NT2/D1 (cell line): ENCODE measurements around the gene FRRS1L.
A peak's percentile ranks its signal among the peaks of the same experiment; 100 is the strongest.
"Not testable (repeated sequence)": the region's sequence is repeated elsewhere in the genome, so short reads cannot be mapped to it uniquely, and the experiment has no call there.

Experiments
- DNase-seq: peaks from one replicate; pipeline ENCODE4 v3.0.0-alpha.2; 2011; ENCODE audit warnings: low read depth, low spot score
- H3K27me3 ChIP-seq: 2 replicates; pipeline ENCODE4 v1.6.0; 2011; ENCODE audit warnings: mild to moderate bottlenecking; ENCODE audit not compliant: insufficient read length, insufficient read depth
- H3K36me3 ChIP-seq: 2 replicates; pipeline ENCODE4 v1.6.1; 2011; ENCODE audit warnings: mild to moderate bottlenecking, low read length, mixed read lengths; ENCODE audit not compliant: insufficient read depth, insufficient read length
- H3K4me1 ChIP-seq: 2 replicates; pipeline ENCODE4 v1.5.1; 2011; ENCODE audit not compliant: insufficient read depth, insufficient read length
- H3K4me3 ChIP-seq: 2 replicates; pipeline ENCODE4 v1.5.1; 2011; ENCODE audit warnings: low read depth; ENCODE audit not compliant: insufficient read length
- H3K9ac ChIP-seq: 2 replicates; pipeline ENCODE4 v1.6.0; 2011; ENCODE audit warnings: low read depth; ENCODE audit not compliant: insufficient read length
- H3K9me3 ChIP-seq: 2 replicates; pipeline ENCODE4 v1.5.1; 2011; ENCODE audit warnings: mild to moderate bottlenecking, low read length; ENCODE audit not compliant: insufficient read depth
- SUZ12 ChIP-seq: IDR thresholded peaks from 2 replicates; pipeline ENCODE4 v1.6.1; 2011; ENCODE audit not compliant: insufficient read length, insufficient read depth; ENCODE audit errors: extremely low read depth
- YY1 ChIP-seq: IDR thresholded peaks from 2 replicates; pipeline ENCODE4 v1.6.1; 2011; ENCODE audit not compliant: insufficient read length, insufficient read depth
- ZNF274 ChIP-seq: IDR thresholded peaks from 2 replicates; pipeline ENCODE4 v1.6.1; 2011; ENCODE audit warnings: mild to moderate bottlenecking, low read depth, low read length

Gene FRRS1L

DNA sequence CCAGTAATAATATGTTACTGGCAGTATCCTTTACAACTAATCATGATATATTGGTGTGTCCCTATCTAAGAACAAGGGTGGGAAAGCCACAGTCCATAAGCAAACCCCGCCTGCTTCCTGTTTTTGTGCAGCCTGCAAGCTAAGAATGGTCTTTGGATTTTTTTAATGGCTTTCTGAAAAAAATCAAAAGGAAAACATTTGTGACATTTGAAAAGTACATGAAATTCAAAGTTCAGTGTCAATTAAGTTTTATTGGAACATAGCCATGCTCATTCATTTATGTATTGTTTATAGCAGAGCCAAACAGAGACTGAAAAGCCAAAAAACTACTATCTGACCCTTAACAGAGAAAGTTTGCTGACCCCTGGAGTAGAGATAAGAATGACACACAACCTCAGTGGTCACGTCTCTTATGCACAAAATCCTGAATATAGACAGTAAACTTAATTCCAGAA, 34.5 kb downstream of the FRRS1L start:
- no peak for DNase-seq

DNA sequence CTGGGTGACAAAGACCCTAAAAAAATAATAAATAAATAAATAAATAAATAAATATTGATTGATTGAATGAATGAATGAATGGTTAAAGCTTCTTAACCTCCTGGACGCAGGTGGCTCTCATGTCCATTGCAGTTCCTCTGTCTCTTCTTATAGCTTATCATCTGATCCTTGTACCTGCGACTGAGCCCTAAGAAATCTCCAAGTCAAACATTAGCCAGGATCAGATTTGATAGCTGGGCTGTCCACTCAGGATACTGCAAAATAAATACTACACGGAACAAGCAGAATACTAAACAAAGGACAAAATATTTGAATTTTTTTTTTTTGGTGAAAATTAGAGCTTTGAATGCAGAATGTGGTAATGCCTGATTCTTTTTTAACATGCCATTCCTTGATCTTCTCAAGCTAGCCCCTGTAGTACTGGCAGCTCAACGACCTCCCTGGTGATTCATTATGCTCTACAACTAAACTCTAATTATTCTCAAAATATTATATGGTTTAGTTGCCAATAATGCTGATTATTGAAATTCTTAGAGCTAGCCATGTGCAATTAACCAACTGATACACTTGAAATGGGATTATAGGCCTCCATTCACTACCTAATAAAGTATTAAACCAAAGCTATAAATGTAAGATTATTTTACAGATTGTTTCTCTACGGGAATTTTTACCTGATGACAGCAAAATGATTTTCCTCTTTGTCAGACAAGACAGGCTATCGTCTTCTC, 37.4 kb downstream of the FRRS1L start:
- Histone ChIP-seq H3K36me3 (no peaks in the 10 kb centered on the region), H3K4me1 (no peaks in the 10 kb centered on the region), H3K9me3 (no peaks in the 10 kb centered on the region), H3K27me3 (no peaks in the 10 kb centered on the region), H3K4me3 (no peak overlapping the region), H3K9ac (no peak overlapping the region)
- no peak for DNase-seq
- no peak for TF ChIP-seq ZNF274
- TF ChIP-seq SUZ12: no peak
- TF ChIP-seq YY1: no peak

More for the DNA sequence above, 34.5 kb downstream of the FRRS1L start:
- Histone ChIP-seq H3K9me3 (no peaks in the 10 kb centered on the region), H3K4me3 (no peak overlapping the region), H3K9ac (no peak overlapping the region), H3K27me3 (no peaks in the 10 kb centered on the region), H3K4me1 (no peaks in the 10 kb centered on the region), H3K36me3 (no peaks in the 10 kb centered on the region)
- TF ChIP-seq SUZ12: no peak
- TF ChIP-seq ZNF274: no peak
- TF ChIP-seq YY1: no peak

DNA sequence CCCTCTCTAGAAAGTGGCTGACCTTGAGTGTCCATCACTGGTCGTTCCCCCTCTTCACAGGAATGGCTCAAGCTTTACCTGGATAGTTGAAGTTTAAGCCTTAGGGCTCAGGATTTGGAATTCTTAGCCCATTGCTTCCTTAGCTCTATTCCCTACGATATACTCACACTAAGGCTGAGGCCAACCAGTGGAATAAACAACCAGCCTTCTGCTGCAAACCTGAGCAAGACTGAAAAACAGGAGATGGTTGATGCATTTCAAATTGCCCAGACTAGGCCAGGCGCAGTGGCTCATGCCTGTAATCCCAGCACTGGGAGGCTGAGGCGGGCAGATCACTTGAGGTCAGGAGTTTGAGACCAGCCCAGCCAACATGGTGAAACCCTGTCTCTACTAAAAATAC, 40.4 kb downstream of the FRRS1L start:
- not testable (repeated sequence) for DNase-seq, H3K4me1 ChIP-seq, H3K9me3 ChIP-seq, H3K9ac ChIP-seq, H3K27me3 ChIP-seq, H3K4me3 ChIP-seq, H3K36me3 ChIP-seq

DNA sequence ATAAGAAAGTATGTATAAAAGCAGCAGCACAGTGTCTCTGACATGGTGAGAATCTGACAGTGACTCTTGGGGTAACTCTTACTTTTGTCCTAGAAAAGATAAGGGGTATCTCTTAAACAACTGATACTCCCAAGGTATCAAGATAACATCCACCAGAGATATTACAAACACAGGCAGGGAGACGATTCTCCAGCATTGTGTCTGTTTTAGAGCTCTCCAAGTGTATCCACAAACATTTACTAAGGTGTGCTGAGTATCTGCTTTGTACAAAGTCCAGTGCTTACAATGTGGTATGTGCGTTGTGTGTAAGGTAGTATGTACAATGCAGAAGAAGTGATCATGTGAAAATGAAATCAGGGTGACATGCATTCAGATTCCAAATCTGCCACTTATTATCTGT, 42.9 kb downstream of the FRRS1L start:
- H3K4me3 ChIP-seq: no peak overlapping the region
- no peaks in the 10 kb centered on the region for H3K36me3 ChIP-seq

DNA sequence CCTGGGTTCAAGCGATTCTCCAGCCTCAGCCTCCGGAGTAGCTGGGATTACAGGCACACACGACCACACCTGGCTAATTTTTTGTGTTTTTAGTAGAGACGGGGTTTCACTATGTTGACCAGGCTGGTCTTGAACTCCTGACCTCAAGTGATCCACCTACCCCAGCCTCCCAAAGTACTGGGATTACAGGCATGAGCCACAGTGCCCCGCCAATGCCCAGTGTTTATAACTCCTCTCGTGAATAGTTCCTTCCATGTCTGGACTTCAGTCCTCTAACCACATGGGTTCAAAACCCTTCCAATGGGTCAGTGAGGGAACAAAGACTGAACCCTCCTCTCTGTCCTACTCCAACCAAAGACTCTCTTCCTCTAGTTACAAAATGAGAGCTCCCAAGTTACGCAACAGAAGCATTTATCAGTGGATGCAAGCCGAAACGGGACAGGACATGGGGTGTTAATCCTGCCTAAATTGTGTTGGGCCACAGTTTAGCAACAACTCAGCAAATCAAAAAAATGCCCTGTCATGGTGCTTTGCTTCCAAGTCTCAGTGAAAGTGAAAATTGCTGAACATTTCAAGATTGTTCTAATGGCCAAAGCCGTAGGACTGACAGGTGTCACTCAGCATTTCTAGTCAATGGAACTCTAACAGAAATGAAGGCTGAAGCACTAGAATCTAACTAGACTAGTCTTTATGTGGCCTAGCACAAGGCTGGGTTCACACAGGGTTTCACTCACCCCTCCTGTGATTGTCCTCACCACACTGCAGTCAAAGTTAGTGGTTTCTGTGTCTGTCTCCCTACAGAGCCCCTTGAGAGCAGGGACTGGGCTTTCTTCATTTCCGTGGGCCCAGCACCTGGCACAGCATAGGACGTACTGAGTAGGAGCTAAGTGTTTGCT, 44.1 kb downstream of the FRRS1L start:
- no peaks in the 10 kb centered on the region for H3K27me3 ChIP-seq
- no peak overlapping the region for H3K4me3 ChIP-seq
- H3K4me1 ChIP-seq: no peaks in the 10 kb centered on the region
- no peak overlapping the region for H3K9ac ChIP-seq
- no peak for DNase-seq
- no peak for TF ChIP-seq SUZ12
- no peak for TF ChIP-seq YY1
- no peak for TF ChIP-seq ZNF274
- peaks cover 5% of the 10 kb centered on the region for H3K36me3 ChIP-seq
- H3K9me3 ChIP-seq: no peaks in the 10 kb centered on the region

More for the DNA sequence above, 42.9 kb downstream of the FRRS1L start:
- no peak for TF ChIP-seq YY1
- no peak for TF ChIP-seq SUZ12
- no peak for TF ChIP-seq ZNF274
- Histone ChIP-seq H3K4me1 (no peaks in the 10 kb centered on the region), H3K9me3 (no peaks in the 10 kb centered on the region), H3K9ac (no peak overlapping the region), H3K27me3 (no peaks in the 10 kb centered on the region)
- no peak for DNase-seq

DNA sequence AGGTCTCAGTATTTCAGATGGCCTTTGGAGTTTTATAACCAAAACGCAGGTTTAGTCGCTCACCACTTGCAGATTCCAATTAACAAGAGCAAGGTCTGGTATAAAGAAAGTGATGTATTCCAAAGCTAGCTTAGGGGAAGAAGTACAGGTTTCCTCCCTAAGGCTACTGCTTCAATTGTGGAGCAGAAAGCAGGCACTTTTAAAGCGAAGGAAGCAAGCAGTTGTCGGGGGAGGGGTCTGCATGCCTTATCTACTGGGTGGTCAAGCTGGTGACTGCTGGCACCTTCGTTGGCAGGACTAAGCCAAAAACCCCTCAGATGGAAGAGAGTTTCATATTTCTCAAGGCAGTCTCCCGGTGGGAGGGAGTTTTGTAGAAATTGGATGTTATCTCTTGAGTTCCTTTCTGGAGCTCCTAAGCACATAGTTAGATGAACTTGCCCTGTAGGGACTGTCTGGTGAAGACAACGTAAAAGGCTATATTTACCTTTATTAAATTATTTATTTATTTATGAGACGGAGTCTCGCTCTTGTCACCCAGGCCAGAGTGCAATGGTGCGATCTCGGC, 45.7 kb downstream of the FRRS1L start:
- Histone ChIP-seq H3K9me3 (no peaks in the 10 kb centered on the region), H3K4me3 (no peak overlapping the region), H3K9ac (no peak overlapping the region), H3K27me3 (no peaks in the 10 kb centered on the region), H3K36me3 (peaks cover 13% of the 10 kb centered on the region), H3K4me1 (no peaks in the 10 kb centered on the region)
- no peak for DNase-seq
- TF ChIP-seq SUZ12: no peak
- TF ChIP-seq YY1: no peak
- no peak for TF ChIP-seq ZNF274

DNA sequence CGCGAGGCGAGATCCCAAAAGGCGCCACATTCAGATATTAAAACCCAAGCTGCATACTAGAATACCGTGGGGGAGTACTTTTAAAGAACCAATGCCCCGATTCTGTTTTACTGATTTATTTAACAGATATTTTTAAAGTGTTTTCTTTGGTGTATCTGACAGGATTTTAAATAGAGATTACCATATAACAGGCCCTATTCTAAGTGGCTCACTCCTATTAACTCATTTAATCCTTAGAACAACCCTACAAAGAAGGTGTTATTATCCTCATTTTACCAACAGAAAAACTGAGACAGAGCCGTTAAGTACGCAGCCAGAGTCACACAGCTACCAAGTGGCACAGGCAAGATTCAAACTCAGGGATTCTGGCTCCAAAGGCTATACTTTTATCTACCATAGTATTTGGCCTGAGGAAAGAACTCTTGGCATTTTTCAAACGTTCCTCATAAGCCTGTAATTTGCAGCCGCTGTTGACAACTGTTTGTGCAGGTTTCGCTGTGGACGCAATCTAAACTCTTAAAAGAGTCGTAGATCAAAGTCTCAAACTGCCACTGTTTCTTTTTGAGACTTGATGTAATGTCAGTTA, 46.8 kb downstream of the FRRS1L start:
- H3K27me3 ChIP-seq: no peaks in the 10 kb centered on the region
- no peaks in the 10 kb centered on the region for H3K9me3 ChIP-seq
- no peak for DNase-seq
- no peak overlapping the region for H3K4me3 ChIP-seq
- no peak for TF ChIP-seq ZNF274
- no peak for TF ChIP-seq SUZ12
- TF ChIP-seq YY1: no peak
- peak overlapping the region; percentile 58 for H3K9ac ChIP-seq
- H3K36me3 ChIP-seq: peaks cover 17% of the 10 kb centered on the region
- no peaks in the 10 kb centered on the region for H3K4me1 ChIP-seq
